Activated T-cell treated with anti-CD3 and anti-CD28 coated beads, Interleukin-2, amount 50 U/mL, for 24 hours (primary cell): Measurements from ENCODE around the gene TRIM71.

Experiments
- DNase-seq: peaks from one replicate; pipeline ENCODE4 v3.0.0-alpha.2; 2020
- H3K27ac Mint-ChIP-seq: 2 replicates; pipeline ENCODE4 v1.8.0; 2020; ENCODE audit warnings: mild to moderate bottlenecking, mixed read lengths
- H3K27me3 Mint-ChIP-seq: 2 replicates; pipeline ENCODE4 v1.8.0; 2020; ENCODE audit warnings: mixed read lengths
- H3K36me3 Mint-ChIP-seq: 2 replicates; pipeline ENCODE4 v1.8.0; 2020; ENCODE audit warnings: low read depth, mixed read lengths
- H3K4me1 Mint-ChIP-seq: 2 replicates; pipeline ENCODE4 v1.8.0; 2020; ENCODE audit warnings: low read depth, mixed read lengths
- H3K4me3 Mint-ChIP-seq: 2 replicates; pipeline ENCODE4 v1.8.0; 2020; ENCODE audit warnings: mild to moderate bottlenecking, moderate library complexity, mixed read lengths
- H3K9me3 Mint-ChIP-seq: 2 replicates; pipeline ENCODE4 v1.8.0; 2020; ENCODE audit warnings: mixed read lengths

Gene TRIM71

DNA sequence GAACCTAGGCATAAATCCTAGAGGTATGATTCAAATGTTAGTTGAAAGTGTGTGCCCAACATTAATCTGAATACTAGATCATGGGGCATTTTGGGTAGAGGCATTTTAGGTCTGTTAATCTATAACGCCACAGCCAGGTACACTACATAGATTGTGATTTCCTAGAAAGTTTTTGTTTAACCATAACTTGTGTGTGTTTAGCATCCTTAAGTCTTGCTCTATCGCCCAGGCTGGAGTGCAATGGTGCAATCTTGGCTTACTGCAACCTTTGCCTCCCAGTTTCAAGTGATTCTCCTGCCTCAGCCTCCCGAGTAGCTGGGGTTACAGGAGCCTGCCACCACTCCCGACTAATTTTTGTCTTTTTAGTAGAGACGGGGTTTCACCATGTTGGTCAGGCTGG is 59.1 kb downstream of the TRIM71 start:
- no peak for DNase-seq
- Mint-ChIP-seq H3K9me3 (no peaks in the 10 kb centered on the region), H3K36me3 (no peaks in the 10 kb centered on the region), H3K4me3 (no peak overlapping the region), H3K4me1 (peaks cover 5% of the 10 kb centered on the region), H3K27ac (no peak overlapping the region), H3K27me3 (peaks cover 28% of the 10 kb centered on the region)

DNA sequence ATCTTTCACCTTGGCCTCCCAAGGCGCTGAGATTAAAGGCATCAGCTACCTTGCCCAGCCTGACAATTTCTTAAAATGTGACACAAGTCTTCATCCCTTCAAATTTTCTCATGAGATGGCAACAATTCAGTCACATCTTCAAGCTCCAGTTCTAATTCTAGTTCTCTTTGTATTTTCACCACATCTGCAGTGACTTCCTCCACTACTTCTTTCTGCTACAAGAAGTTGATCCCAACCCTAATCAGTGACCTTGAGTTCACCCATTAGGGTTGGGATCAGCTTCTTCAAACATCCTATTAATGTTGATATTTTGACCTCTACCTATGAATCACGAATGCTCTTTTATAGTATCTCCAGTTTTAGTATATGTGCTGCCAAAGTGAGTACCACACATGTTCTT is 59.8 kb downstream of the TRIM71 start:
- peaks cover 6% of the 10 kb centered on the region for H3K4me1 Mint-ChIP-seq
- DNase-seq, result no peak
- H3K27ac Mint-ChIP-seq, result no peak overlapping the region
- no peaks in the 10 kb centered on the region for H3K36me3 Mint-ChIP-seq
- H3K4me3 Mint-ChIP-seq, result no peak overlapping the region
- peaks cover 29% of the 10 kb centered on the region for H3K27me3 Mint-ChIP-seq
- H3K9me3 Mint-ChIP-seq, result no peaks in the 10 kb centered on the region

DNA sequence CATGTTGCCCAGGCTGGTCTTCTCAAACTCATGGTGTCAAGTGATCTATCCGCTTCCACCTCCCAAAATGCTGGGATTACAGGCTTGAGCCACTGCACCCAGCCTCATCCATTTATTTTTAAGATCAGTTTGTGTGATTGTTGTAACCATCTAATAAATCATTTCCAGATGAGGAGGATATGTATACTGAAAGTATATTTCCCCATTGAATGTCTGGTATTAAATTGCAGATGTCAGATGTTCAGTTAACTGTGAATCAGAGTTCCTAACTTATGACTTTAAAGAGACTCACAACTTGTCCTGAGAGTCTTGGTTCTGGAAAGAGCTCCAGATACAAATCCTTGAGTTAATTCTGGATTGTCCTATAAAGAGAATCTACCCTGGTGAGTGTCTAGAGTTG is 62.4 kb downstream of the TRIM71 start:
- peaks cover 17% of the 10 kb centered on the region for H3K4me1 Mint-ChIP-seq
- peaks cover 29% of the 10 kb centered on the region for H3K27me3 Mint-ChIP-seq
- H3K4me3 Mint-ChIP-seq, result no peak overlapping the region
- H3K36me3 Mint-ChIP-seq, result no peaks in the 10 kb centered on the region
- no peaks in the 10 kb centered on the region for H3K9me3 Mint-ChIP-seq
- no peak for DNase-seq
- no peak overlapping the region for H3K27ac Mint-ChIP-seq

DNA sequence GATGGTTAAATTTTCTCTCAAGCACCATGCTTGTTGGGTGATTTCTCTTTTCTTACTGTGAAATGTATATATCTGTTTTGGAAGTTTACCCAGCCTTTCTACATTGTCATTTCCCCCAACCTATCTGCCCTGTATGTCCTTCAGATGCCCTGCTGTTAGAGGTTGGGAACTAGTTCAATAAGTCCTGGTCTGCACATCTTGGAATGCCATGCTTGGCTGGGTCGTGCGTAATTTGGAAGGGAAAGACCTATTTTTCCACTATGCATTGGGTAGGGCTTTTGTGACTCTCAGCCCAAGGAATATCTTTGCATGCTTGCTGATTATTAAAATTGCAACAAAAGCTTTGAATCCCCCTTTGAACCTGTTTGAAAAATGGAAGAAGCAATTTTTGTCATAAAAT is 63.8 kb downstream of the TRIM71 start:
- Mint-ChIP-seq H3K4me3 (no peak overlapping the region), H3K27me3 (peaks cover 23% of the 10 kb centered on the region), H3K27ac (no peak overlapping the region), H3K36me3 (no peaks in the 10 kb centered on the region), H3K9me3 (no peaks in the 10 kb centered on the region), H3K4me1 (peaks cover 15% of the 10 kb centered on the region)
- DNase-seq, result no peak

DNA sequence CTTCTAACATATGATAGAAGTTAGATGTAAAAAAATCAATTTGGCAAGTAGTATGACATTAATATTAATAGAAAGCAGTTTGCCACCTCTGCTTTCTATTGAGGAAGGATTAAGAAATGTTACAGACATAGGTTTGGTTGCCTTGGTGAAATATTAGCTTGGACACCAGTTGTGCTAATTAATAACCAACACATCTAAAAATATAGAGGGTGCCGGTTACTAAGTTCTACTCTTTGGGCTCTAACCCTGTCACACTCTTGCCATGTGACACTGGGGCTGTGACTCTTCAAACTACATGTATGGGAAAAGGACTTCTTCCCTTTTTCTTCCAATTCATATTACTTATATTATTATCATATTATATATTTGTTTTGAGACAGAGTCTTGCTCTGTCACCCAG is 64.4 kb downstream of the TRIM71 start:
- Mint-ChIP-seq H3K27ac (no peak overlapping the region), H3K9me3 (no peaks in the 10 kb centered on the region), H3K36me3 (no peaks in the 10 kb centered on the region), H3K4me1 (peaks cover 15% of the 10 kb centered on the region), H3K27me3 (peaks cover 22% of the 10 kb centered on the region), H3K4me3 (no peak overlapping the region)
- DNase-seq, result no peak

DNA sequence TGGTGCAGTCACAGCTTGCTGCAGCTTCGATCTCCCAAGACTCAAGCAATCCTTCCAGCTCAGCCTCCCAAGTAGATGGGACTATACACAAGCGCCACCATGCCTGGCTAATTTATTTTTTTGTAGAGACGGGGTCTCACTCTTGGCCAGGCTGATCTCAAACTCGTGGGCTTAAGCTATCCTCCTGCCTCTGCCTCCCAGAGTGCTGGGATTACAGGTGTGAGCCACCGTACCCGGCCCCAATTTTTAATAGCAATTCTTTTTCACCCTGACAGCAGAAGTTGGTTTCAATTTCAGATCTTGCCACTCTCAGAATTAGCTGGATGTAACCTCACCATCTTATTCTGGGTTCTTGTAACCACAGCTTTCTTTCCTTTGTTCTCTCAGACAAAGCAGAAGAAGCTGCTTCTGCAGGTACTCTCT is 64.8 kb downstream of the TRIM71 start:
- Mint-ChIP-seq H3K4me3 (no peak overlapping the region), H3K9me3 (no peaks in the 10 kb centered on the region), H3K36me3 (no peaks in the 10 kb centered on the region), H3K27ac (peak overlapping the region; percentile 20), H3K4me1 (peaks cover 15% of the 10 kb centered on the region), H3K27me3 (peaks cover 18% of the 10 kb centered on the region)
- no peak for DNase-seq

DNA sequence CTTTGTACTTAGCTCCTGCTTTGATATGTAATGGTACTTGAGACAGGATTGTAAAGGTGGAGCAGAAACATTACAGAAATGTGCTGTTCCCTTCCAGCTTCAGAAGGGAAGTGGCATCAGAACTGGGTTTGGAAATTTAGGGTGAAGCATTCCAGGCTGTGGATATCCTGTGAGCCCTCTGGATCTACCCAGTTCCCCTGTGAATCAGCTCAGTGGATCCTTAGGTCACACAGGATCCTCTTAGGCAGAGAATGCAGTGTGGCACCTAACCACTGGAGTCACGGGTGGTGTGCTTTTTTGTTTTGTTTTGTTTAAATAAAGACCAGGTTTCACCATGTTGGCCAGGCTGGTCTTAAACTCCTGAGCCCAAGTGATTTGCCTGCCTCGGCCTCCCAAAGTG is 66.0 kb downstream of the TRIM71 start:
- H3K9me3 Mint-ChIP-seq, result no peaks in the 10 kb centered on the region
- no peaks in the 10 kb centered on the region for H3K36me3 Mint-ChIP-seq
- peaks cover 14% of the 10 kb centered on the region for H3K27me3 Mint-ChIP-seq
- DNase-seq, result no peak
- H3K27ac Mint-ChIP-seq, result no peak overlapping the region
- peaks cover 15% of the 10 kb centered on the region for H3K4me1 Mint-ChIP-seq
- H3K4me3 Mint-ChIP-seq, result no peak overlapping the region

DNA sequence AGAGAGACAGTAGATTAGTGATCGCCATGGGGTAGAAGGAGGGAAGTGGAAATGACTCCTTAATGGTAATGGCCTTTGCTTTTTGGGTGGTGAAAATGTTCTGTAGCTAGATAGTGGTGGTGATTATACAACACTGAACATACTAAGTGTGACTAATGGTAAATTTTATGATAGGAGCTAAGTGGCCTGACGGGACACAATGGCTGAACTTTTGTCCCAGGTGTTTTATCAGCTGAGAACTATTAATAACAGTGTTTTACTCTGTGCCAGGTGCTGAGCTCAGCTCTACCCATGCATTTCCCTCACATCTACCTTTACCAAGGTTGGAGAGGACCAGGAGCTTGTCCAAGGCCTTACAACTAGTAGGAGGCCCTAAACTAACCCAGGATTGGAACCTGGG is 66.8 kb downstream of the TRIM71 start:
- no peak for DNase-seq
- Mint-ChIP-seq H3K36me3 (no peaks in the 10 kb centered on the region), H3K4me3 (no peak overlapping the region), H3K27ac (no peak overlapping the region), H3K27me3 (peaks cover 14% of the 10 kb centered on the region), H3K4me1 (peaks cover 15% of the 10 kb centered on the region), H3K9me3 (no peaks in the 10 kb centered on the region)

DNA sequence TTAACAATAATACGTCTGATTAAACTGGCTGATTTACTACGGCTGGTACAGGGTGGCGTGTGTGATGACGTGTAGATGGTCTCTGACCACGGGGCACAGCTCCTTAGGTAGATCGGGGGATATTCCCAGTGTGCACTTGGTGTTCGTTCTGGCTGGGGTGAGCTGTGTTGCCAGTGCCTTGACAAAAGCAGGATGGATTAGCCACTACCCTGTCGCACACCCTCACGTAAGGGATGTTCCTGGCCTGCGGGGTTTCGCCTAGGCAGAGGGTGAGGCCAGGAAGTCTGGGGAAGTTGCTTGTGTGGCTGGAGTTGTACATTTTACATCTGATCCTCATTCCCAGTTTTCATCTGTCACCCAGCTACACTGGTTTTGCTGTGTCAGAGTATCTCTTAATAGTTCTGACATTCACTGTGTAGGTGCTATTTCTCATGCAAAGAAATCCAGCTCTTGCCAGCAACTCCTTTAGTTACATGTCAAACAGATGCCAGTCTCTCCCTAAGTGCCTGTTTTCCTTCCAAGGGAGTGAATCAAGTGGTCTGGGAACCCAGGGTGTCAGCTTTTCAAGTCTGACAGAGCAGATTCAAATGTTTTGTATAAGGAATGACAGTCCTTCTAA is 67.6 kb downstream of the TRIM71 start:
- DNase-seq, result no peak
- Mint-ChIP-seq H3K9me3 (no peaks in the 10 kb centered on the region), H3K27me3 (peaks cover 16% of the 10 kb centered on the region), H3K36me3 (no peaks in the 10 kb centered on the region), H3K4me1 (peaks cover 15% of the 10 kb centered on the region), H3K4me3 (no peak overlapping the region), H3K27ac (no peak overlapping the region)

DNA sequence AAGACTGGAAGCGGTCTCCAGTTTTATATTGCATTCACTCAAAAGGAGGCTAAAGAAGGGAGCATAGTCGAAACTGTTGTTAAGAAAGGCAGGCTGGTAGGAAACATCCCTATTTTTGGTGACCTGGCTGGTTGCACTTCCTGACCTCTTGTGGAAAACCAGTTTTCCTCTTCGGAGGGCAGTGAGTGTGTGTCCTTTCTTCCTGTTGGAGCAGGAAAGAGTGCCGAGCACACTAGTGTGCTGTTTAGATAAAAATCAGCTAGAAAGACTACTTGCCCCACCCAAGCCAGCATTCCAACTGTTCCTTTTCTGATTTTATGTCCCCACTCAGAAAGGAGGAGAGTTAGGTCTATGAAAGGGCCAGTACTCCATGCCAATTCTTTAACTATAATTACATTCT is 68.5 kb downstream of the TRIM71 start:
- H3K36me3 Mint-ChIP-seq, result no peaks in the 10 kb centered on the region

DNA sequence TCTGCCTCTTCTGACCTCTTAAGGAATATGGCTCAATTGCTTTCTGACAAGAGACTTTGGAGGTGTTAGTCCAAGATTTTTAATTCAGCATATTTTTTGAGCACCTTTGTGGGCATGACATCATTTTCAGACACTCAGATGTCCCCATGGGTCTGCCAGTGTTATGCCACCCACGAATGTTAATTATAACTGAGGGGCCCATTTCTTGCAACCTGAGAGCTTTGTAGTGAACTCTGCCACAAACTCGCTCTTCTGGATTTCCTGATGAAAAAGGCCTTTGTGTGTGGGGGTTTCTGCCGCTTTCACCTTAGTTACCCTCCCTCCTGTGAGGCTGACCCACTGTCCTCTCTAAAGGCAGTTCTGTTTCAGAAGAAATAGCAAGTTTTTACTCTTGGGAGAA is 69.1 kb downstream of the TRIM71 start:
- Mint-ChIP-seq H3K4me1 (peaks cover 13% of the 10 kb centered on the region), H3K27me3 (peaks cover 5% of the 10 kb centered on the region), H3K9me3 (no peaks in the 10 kb centered on the region), H3K36me3 (no peaks in the 10 kb centered on the region), H3K27ac (no peak overlapping the region), H3K4me3 (no peak overlapping the region)
- DNase-seq, result no peak

More for the DNA sequence above, 68.5 kb downstream of the TRIM71 start:
- Mint-ChIP-seq H3K4me3 (no peak overlapping the region), H3K27ac (no peak overlapping the region), H3K27me3 (peaks cover 11% of the 10 kb centered on the region), H3K4me1 (peaks cover 15% of the 10 kb centered on the region), H3K9me3 (no peaks in the 10 kb centered on the region)
- no peak for DNase-seq

DNA sequence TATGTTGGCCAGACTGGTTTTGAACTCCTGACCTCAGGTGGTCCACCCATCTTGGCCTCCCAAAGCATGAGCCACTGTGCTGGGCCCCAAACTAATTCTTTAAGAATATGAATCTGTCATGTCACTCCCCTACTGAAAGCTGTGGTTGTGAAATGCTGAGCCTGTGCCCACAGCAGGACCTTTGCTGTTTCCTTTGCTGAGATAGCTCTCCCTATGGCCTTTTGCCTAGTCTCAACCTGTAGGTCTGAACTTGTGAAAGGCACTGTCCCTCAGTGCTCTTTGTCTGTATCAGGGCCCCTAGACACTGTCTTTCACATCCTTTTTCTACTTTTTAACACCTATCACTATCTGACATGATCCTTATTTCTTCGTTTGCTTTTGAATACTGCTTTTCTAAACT is 70.9 kb downstream of the TRIM71 start:
- DNase-seq, result no peak
- Mint-ChIP-seq H3K4me3 (no peak overlapping the region), H3K36me3 (no peaks in the 10 kb centered on the region), H3K9me3 (no peaks in the 10 kb centered on the region), H3K27ac (no peak overlapping the region), H3K27me3 (peaks cover 8% of the 10 kb centered on the region), H3K4me1 (no peaks in the 10 kb centered on the region)

DNA sequence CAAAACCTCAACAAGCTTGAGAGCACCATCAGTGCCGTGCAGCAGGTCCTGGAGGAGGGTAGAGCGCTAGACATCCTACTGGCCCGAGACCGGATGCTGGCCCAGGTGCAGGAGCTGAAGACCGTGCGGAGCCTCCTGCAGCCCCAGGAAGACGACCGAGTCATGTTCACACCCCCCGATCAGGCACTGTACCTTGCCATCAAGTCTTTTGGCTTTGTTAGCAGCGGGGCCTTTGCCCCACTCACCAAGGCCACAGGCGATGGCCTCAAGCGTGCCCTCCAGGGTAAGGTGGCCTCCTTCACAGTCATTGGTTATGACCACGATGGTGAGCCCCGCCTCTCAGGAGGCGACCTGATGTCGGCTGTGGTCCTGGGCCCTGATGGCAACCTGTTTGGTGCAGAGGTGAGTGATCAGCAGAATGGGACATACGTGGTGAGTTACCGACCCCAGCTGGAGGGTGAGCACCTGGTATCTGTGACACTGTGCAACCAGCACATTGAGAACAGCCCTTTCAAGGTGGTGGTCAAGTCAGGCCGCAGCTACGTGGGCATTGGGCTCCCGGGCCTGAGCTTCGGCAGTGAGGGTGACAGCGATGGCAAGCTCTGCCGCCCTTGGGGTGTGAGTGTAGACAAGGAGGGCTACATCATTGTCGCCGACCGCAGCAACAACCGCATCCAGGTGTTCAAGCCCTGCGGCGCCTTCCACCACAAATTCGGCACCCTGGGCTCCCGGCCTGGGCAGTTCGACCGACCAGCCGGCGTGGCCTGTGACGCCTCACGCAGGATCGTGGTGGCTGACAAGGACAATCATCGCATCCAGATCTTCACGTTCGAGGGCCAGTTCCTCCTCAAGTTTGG is 72.9 kb downstream of the TRIM71 start:
- peaks cover 21% of the 10 kb centered on the region for H3K27me3 Mint-ChIP-seq
- no peak for DNase-seq

DNA sequence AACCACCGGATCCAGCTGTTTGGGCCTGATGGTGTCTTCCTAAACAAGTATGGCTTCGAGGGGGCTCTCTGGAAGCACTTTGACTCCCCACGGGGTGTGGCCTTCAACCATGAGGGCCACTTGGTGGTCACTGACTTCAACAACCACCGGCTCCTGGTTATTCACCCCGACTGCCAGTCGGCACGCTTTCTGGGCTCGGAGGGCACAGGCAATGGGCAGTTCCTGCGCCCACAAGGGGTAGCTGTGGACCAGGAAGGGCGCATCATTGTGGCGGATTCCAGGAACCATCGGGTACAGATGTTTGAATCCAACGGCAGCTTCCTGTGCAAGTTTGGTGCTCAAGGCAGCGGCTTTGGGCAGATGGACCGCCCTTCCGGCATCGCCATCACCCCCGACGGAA is 73.6 kb downstream of the TRIM71 start:
- Mint-ChIP-seq H3K27me3 (peaks cover 23% of the 10 kb centered on the region), H3K4me1 (no peaks in the 10 kb centered on the region), H3K4me3 (no peak overlapping the region), H3K36me3 (no peaks in the 10 kb centered on the region), H3K27ac (no peak overlapping the region), H3K9me3 (no peaks in the 10 kb centered on the region)
- DNase-seq, result no peak

More for the DNA sequence above, 72.9 kb downstream of the TRIM71 start:
- no peaks in the 10 kb centered on the region for H3K9me3 Mint-ChIP-seq
- H3K4me3 Mint-ChIP-seq, result no peak overlapping the region
- H3K36me3 Mint-ChIP-seq, result no peaks in the 10 kb centered on the region
- H3K27ac Mint-ChIP-seq, result no peak overlapping the region
- H3K4me1 Mint-ChIP-seq, result no peaks in the 10 kb centered on the region
